Liver (tissue), 9 donors: Measurements from ENCODE around the gene CCNL1. TPM values are rescaled to one million over a fixed set of nuclear protein-coding genes. Genes with fewer than 3 reads are reported as not detected.

ENCODE experiments used
- DNase-seq: peaks from one replicate; pipeline ENCODE4 v3.0.0-alpha.2; 2017; ENCODE audit warnings: low spot score
- H3K27ac ChIP-seq, 2 donors: one replicate each; pipeline ENCODE4 v1.7.0; 2013; ENCODE audit warnings: inconsistent platforms in 2 of 2, low read length in 2 of 2, control low read depth in 1 of 2, low read depth in 1 of 2, mild to moderate bottlenecking in 1 of 2
- H3K27me3 ChIP-seq, 4 donors: one replicate each; pipeline versions ENCODE4 v1.6.1 to v1.7.0; 2013; ENCODE audit warnings: low read length in 3 of 4, inconsistent platforms in 1 of 4, mild to moderate bottlenecking in 1 of 4, moderate library complexity in 1 of 4; ENCODE audit not compliant: control insufficient read depth in 4 of 4, insufficient read depth in 4 of 4
- H3K36me3 ChIP-seq, 4 donors: one replicate each; pipeline versions ENCODE4 v1.6.1 to v1.7.0; 2013; ENCODE audit warnings: low read length in 3 of 4, mild to moderate bottlenecking in 3 of 4, low read depth in 1 of 4, moderate library complexity in 1 of 4; ENCODE audit not compliant: control insufficient read depth in 4 of 4, insufficient read depth in 3 of 4
- H3K4me1 ChIP-seq, 4 donors: one replicate each; pipeline versions ENCODE4 v1.6.1 to v1.7.0; 2013; ENCODE audit warnings: low read length in 3 of 4, mild to moderate bottlenecking in 3 of 4, moderate library complexity in 1 of 4; ENCODE audit not compliant: control insufficient read depth in 4 of 4, insufficient read depth in 4 of 4
- H3K4me3 ChIP-seq, 3 donors: one replicate each; pipeline versions ENCODE4 v1.6.1 to v1.7.0; 2013; ENCODE audit warnings: low read length in 3 of 3, control low read depth in 1 of 3, low read depth in 1 of 3, mild to moderate bottlenecking in 1 of 3
- H3K9ac ChIP-seq, 2 donors: one replicate each; pipeline ENCODE4 v1.7.0; 2013; ENCODE audit warnings: low read length in 2 of 2, mild to moderate bottlenecking in 2 of 2, moderate library complexity in 2 of 2, control low read depth in 1 of 2, low read depth in 1 of 2
- H3K9me3 ChIP-seq, 4 donors: one replicate each; pipeline versions ENCODE4 v1.6.1 to v1.7.0; 2013; ENCODE audit warnings: low read length in 3 of 4; ENCODE audit not compliant: control insufficient read depth in 4 of 4
- ATF3 ChIP-seq: IDR thresholded peaks from 2 replicates; pipeline ENCODE4 v1.6.1; 2016; ENCODE audit warnings: antibody characterized with exemption
- CTCF ChIP-seq: fragments of 150-350 bp; IDR thresholded peaks from 2 replicates; pipeline ENCODE4 v1.5.1; 2017; ENCODE audit warnings: improper control_type of control experiment, low read depth, low read length; ENCODE audit not compliant: missing input control
- EGR1 ChIP-seq, 2 donors: IDR thresholded peaks; 2 replicates each; pipeline ENCODE4 v1.6.1; 2016 to 2018; ENCODE audit warnings: antibody characterized with exemption in 2 of 2, low read depth in 2 of 2
- FOXA1 ChIP-seq: IDR thresholded peaks from 2 replicates; pipeline ENCODE4 v1.6.1; 2016; ENCODE audit warnings: antibody characterized with exemption
- FOXA2 ChIP-seq: IDR thresholded peaks from 2 replicates; pipeline ENCODE4 v1.6.1; 2016; ENCODE audit warnings: antibody characterized with exemption
- GABPA ChIP-seq, 2 donors: IDR thresholded peaks in 1 of 2; conservative IDR thresholded peaks in 1 of 2; 2 replicates each; pipeline ENCODE4 v1.6.1; 2016; ENCODE audit warnings: antibody characterized with exemption in 2 of 2, mild to moderate bottlenecking in 1 of 2, moderate library complexity in 1 of 2
- HNF4A ChIP-seq, 2 donors: conservative IDR thresholded peaks; 2 replicates each; pipeline ENCODE4 v1.6.1; 2016; ENCODE audit warnings: antibody characterized with exemption in 2 of 2, mild to moderate bottlenecking in 2 of 2
- HNF4G ChIP-seq: IDR thresholded peaks from 2 replicates; pipeline ENCODE4 v1.6.1; 2016; ENCODE audit warnings: antibody characterized with exemption
- JUND ChIP-seq, 2 donors: IDR thresholded peaks; 2 replicates each; pipeline ENCODE4 v1.6.1; 2016; ENCODE audit warnings: antibody characterized with exemption in 2 of 2
- MAX ChIP-seq: IDR thresholded peaks from 2 replicates; pipeline ENCODE4 v1.6.1; 2016; ENCODE audit warnings: antibody characterized with exemption
- NR2F2 ChIP-seq: IDR thresholded peaks from 2 replicates; pipeline ENCODE4 v1.6.1; 2016; ENCODE audit warnings: antibody characterized with exemption
- RAD21 ChIP-seq, 2 donors: IDR thresholded peaks; 2 replicates each; pipeline ENCODE4 v1.6.1; 2016; ENCODE audit warnings: antibody characterized with exemption in 2 of 2, mild to moderate bottlenecking in 2 of 2
- REST ChIP-seq: IDR thresholded peaks from 2 replicates; pipeline ENCODE4 v1.6.1; 2016; ENCODE audit warnings: antibody characterized with exemption, mild to moderate bottlenecking
- RXRA ChIP-seq, 2 donors: IDR thresholded peaks; 2 replicates each; pipeline ENCODE4 v1.6.1; 2017 to 2018; ENCODE audit warnings: antibody characterized with exemption in 2 of 2, mild to moderate bottlenecking in 1 of 2
- SP1 ChIP-seq: IDR thresholded peaks from 2 replicates; pipeline ENCODE4 v1.6.1; 2018; ENCODE audit warnings: antibody characterized with exemption, mild to moderate bottlenecking
- TAF1 ChIP-seq: conservative IDR thresholded peaks from 2 replicates; pipeline ENCODE4 v1.6.1; 2016; ENCODE audit warnings: antibody characterized with exemption, mild to moderate bottlenecking
- YY1 ChIP-seq: IDR thresholded peaks from 2 replicates; pipeline ENCODE4 v1.6.1; 2016; ENCODE audit warnings: antibody characterized with exemption, mild to moderate bottlenecking
- ZBTB33 ChIP-seq: IDR thresholded peaks from 2 replicates; pipeline ENCODE4 v1.6.1; 2016; ENCODE audit warnings: antibody characterized with exemption
- whole genome bisulfite sequencing: extraction: QIAGEN DNeasy Blood & Tissue Kit; methylation state at CpG from one replicate; pipeline ENCODE4 v1.1.7; 2013; 5-methylcytosine and 5-hydroxymethylcytosine counted together
- polyA plus RNA-seq, 2 donors: library from polyadenylated mRNA; stranded (reverse) in 1 of 2; unstranded in 1 of 2; fragments of 200-250 nt in 1 of 2; fragments of >200 nt in 1 of 2; fragmentation: Nextera tagmentation in 1 of 2; extraction: Ambion mirVana in 1 of 2; gene quantifications; one replicate each; pipeline versions ENCODE4 v1.2.1 to v1.2.3, GENCODE V29; 2013 to 2015
- total RNA-seq, 2 donors: library from RNA; depleted of rRNA; stranded (reverse); fragments of >200 nt; gene quantifications; one replicate each; pipeline ENCODE4 v1.2.3, GENCODE V29; 2014
- donor health status: healthy.
- donor health status: healthy.
- donor health status: healthy.
- donor health status: healthy.
- donor health status: healthy.

The CCNL1 gene
- total and polyA plus RNA-seq, 4 donors: 22.7 to 163 (median 95.0) TPM

GRCh38 chr3:157115069-157116006 lies 44.6 kb downstream of the CCNL1 start:
- Histone ChIP-seq H3K4me3 (no peak overlapping the region), H3K4me1 (peaks cover 0 to 17% (median 8%) of the 10 kb centered on the region in 4 donors), H3K9ac (no peak overlapping the region), H3K9me3 (no peaks in the 10 kb centered on the region), H3K36me3 (no peaks in the 10 kb centered on the region), H3K27ac (no peak overlapping the region), H3K27me3 (no peaks in the 10 kb centered on the region)
- no peak for DNase-seq
- TF ChIP-seq JUND (IDR thresholded peaks at IDR 0.05): no peak
- TF ChIP-seq NR2F2: peak; percentile 60
- TF ChIP-seq FOXA2: no peak
- no peak for TF ChIP-seq ZBTB33
- no peak for TF ChIP-seq MAX
- TF ChIP-seq RXRA (IDR thresholded peaks at IDR 0.05): peak; percentile 63 to 79
- peak; percentile 34 for TF ChIP-seq YY1
- TF ChIP-seq RAD21 (IDR thresholded peaks at IDR 0.05): no peak
- TF ChIP-seq HNF4G: no peak
- TF ChIP-seq EGR1 (IDR thresholded peaks at IDR 0.05; ENCODE audit: low read depth in 2 of 2): no peak
- TF ChIP-seq TAF1: no peak
- peak; percentile 56 for TF ChIP-seq SP1
- no peak for TF ChIP-seq REST
- TF ChIP-seq CTCF: no peak
- no peak for TF ChIP-seq GABPA (IDR thresholded peaks at IDR 0.05 in 1 of 2, conservative IDR thresholded peaks at IDR 0.05 in 1 of 2)
- no peak for TF ChIP-seq FOXA1
- TF ChIP-seq ATF3: no peak
- no peak for TF ChIP-seq HNF4A (conservative IDR thresholded peaks at IDR 0.05)
- 72% methylated on average over 10 of the region's 10 CpGs for WGBS
